GM19324 (cell line): ENCODE results near the gene OLIG1.

Experiments used
- ATAC-seq: cut with Tn5 transposase; IDR thresholded peaks from one replicate; pipeline ENCODE4 v1.9.1; 2021; ENCODE audit warnings: mild to moderate bottlenecking, moderate library complexity; ENCODE audit not compliant: unreplicated experiment, low FRiP score

The OLIG1 gene

GRCh38 chr21:33069994-33070743 lies at the start of gene OLIG1:
Gene OLIG1 (plus strand): TSS chr21:33070141. CDS start chr21:33070247, 106 bp downstream.
- ATAC-seq: no peak

GRCh38 chr21:33020558-33021100 lies 49.3 kb upstream of the OLIG1 start:
- ATAC-seq: no peak

GRCh38 chr21:33021150-33021549 lies 48.8 kb upstream of the OLIG1 start:
- ATAC-seq: no peak

- no peak for ATAC-seq
Observed at GRCh38 chr21:33021667-33022066, 48.3 kb upstream of the OLIG1 start.

GRCh38 chr21:33022489-33022827 lies 47.5 kb upstream of the OLIG1 start:
- ATAC-seq: no peak

GRCh38 chr21:33022828-33023573 lies 46.9 kb upstream of the OLIG1 start:
- no peak for ATAC-seq

GRCh38 chr21:33023574-33024200 lies 46.3 kb upstream of the OLIG1 start:
- ATAC-seq: no peak

GRCh38 chr21:33024201-33025103 lies 45.5 kb upstream of the OLIG1 start:
- ATAC-seq: no peak

GRCh38 chr21:33025106-33025488 lies 44.8 kb upstream of the OLIG1 start:
- no peak for ATAC-seq

- no peak for ATAC-seq
Observed at GRCh38 chr21:33025489-33026442, 44.2 kb upstream of the OLIG1 start, which contains the start of gene OLIG2. Gene OLIG2 (plus strand): TSS chr21:33025935. CDS start chr21:33026863, 928 bp downstream.

GRCh38 chr21:33026443-33026858 lies 43.5 kb upstream of the OLIG1 start:
- ATAC-seq: no peak

GRCh38 chr21:33026878-33027400 lies 43.0 kb upstream of the OLIG1 start:
- ATAC-seq: no peak

GRCh38 chr21:33027401-33028286 lies 42.3 kb upstream of the OLIG1 start:
- ATAC-seq: no peak

- ATAC-seq: no peak
Observed at GRCh38 chr21:33028287-33028670, 41.7 kb upstream of the OLIG1 start.

GRCh38 chr21:33028773-33029384 lies 41.1 kb upstream of the OLIG1 start:
- ATAC-seq: no peak

GRCh38 chr21:33029385-33029921 lies 40.5 kb upstream of the OLIG1 start:
- no peak for ATAC-seq

GRCh38 chr21:33029975-33030461 lies 39.9 kb upstream of the OLIG1 start:
- ATAC-seq: no peak
